GM23338 (cell line): Measurements from ENCODE around the gene SLC35F2.

ENCODE experiments used
- CREB1 ChIP-seq: fragments of 250-450 bp; sonication (Bioruptor Pico); IDR thresholded peaks from 2 replicates; pipeline ENCODE4 v1.5.0; 2020; ENCODE audit warnings: low read depth, mild to moderate bottlenecking, moderate library complexity
- CTCF ChIP-seq, 2 experiments: fragments of 200-600 bp in 1 of 2; sonication (generic) in 1 of 2; conservative IDR thresholded peaks; 2 replicates each; pipeline versions ENCODE4 v1.5.1 to v1.6.1; 2016 to 2017; ENCODE audit warnings: antibody characterized with exemption in 2 of 2, low read depth in 2 of 2, mild to moderate bottlenecking in 2 of 2, moderate library complexity in 1 of 2
- ETS1 ChIP-seq: IDR thresholded peaks from 2 replicates; pipeline ENCODE4 v1.6.1; 2016; ENCODE audit warnings: antibody characterized with exemption
- EZH2 ChIP-seq: fragments of 200-600 bp; sonication (generic); IDR thresholded peaks from one replicate; pipeline ENCODE4 v1.8.0; 2017; ENCODE audit warnings: antibody characterized with exemption, mild to moderate bottlenecking, low read depth; ENCODE audit not compliant: unreplicated experiment
- EZH2phosphoT487 ChIP-seq: fragments of 200-600 bp; sonication (generic); IDR thresholded peaks from one replicate; pipeline ENCODE4 v1.8.1; 2018; ENCODE audit warnings: antibody characterized with exemption; ENCODE audit not compliant: unreplicated experiment
- JUNB ChIP-seq: IDR thresholded peaks from one replicate; pipeline ENCODE4 v1.6.1; 2016; ENCODE audit warnings: antibody characterized with exemption; ENCODE audit not compliant: unreplicated experiment
- NANOG ChIP-seq: IDR thresholded peaks from 2 replicates; pipeline ENCODE4 v1.6.1; 2016; ENCODE audit warnings: antibody characterized with exemption, borderline replicate concordance
- POLR2AphosphoS5 ChIP-seq: IDR thresholded peaks from 2 replicates; pipeline ENCODE4 v1.6.1; 2016; ENCODE audit warnings: antibody characterized with exemption, low read depth
- REST ChIP-seq: IDR thresholded peaks from one replicate; pipeline ENCODE4 v1.6.1; 2018; ENCODE audit warnings: antibody characterized with exemption; ENCODE audit not compliant: unreplicated experiment
- STAT1 ChIP-seq: IDR thresholded peaks from one replicate; pipeline ENCODE4 v1.6.1; 2016; ENCODE audit warnings: antibody characterized with exemption; ENCODE audit not compliant: unreplicated experiment
- ZNF331 ChIP-seq: fragments of 250-450 bp; sonication (Bioruptor Pico); IDR thresholded peaks from 2 replicates; pipeline ENCODE4 v1.5.0; 2020; ENCODE audit warnings: low read depth, mild to moderate bottlenecking, moderate library complexity
- ZNF462 ChIP-seq: fragments of 250-450 bp; sonication (Bioruptor Pico); IDR thresholded peaks from 2 replicates; pipeline ENCODE4 v1.5.0; 2020; ENCODE audit warnings: mild to moderate bottlenecking, moderate library complexity

- TF ChIP-seq CTCF (conservative IDR thresholded peaks at IDR 0.05; ENCODE audit: low read depth in 2 of 2) (peak; percentile 53 to 59), EZH2 (no peak), REST (no peak), CREB1 (CRISPR knock-in tag) (no peak), EZH2phosphoT487 (no peak), ZNF462 (CRISPR knock-in tag) (no peak), POLR2AphosphoS5 (no peak), NANOG (no peak), ETS1 (no peak), JUNB (no peak), ZNF331 (CRISPR knock-in tag) (no peak), STAT1 (no peak)
Observed at GRCh38 chr11:107757661-107758060, 100.9 kb downstream of the SLC35F2 start.
